Right lobe of liver (tissue), 4 donors: ENCODE measurements around the gene TLN1.

Source experiments
- CTCF ChIP-seq, 4 donors: fragments of 200-600 bp in 3 of 4; fragments of 450-650 bp in 1 of 4; IDR thresholded peaks; one replicate each; pipeline versions ENCODE4 v1.5.1 to v1.8.0; 2016 to 2022; ENCODE audit warnings: antibody characterized with exemption in 4 of 4, mild to moderate bottlenecking in 2 of 4
- POLR2A ChIP-seq: fragments of 450-650 bp; IDR thresholded peaks from one replicate; pipeline ENCODE4 v1.6.1; 2017; ENCODE audit warnings: antibody characterized with exemption, mild to moderate bottlenecking
- donor health status: DM: no; HTN: no; CAD: no.
- donor health status: DM: no; HTN: no; CAD: no.
- donor health status: DM: no; HTN: yes; CAD: no.

- TF ChIP-seq CTCF (IDR thresholded peaks at IDR 0.05), result no peak
- TF ChIP-seq POLR2A, result no peak
These were observed 26.6 kb downstream of the TLN1 start for GRCh38 chr9:35705372-35705771.
